WTC11 (cell line): ENCODE data around the gene EFHD1.

Experiments
- CTCF ChIP-seq: fragments of 200-600 bp; IDR thresholded peaks from 2 replicates; pipeline ENCODE4 v1.8.0; 2022; ENCODE audit warnings: antibody characterized with exemption
- FOXP1 ChIP-seq: sonication (generic); formaldehyde crosslinking; IDR thresholded peaks from 2 replicates; pipeline ENCODE4 v1.8.0; 2022; ENCODE audit warnings: missing genetic modification reagents, mild to moderate bottlenecking, moderate library complexity, borderline replicate concordance
- JUN ChIP-seq: sonication (generic); formaldehyde crosslinking; IDR thresholded peaks from 2 replicates; pipeline ENCODE4 v1.8.0; 2023; ENCODE audit warnings: mild to moderate bottlenecking, missing genetic modification reagents
- USF2 ChIP-seq: sonication (generic); formaldehyde crosslinking; IDR thresholded peaks from 2 replicates; pipeline ENCODE4 v1.8.1; 2023; ENCODE audit warnings: mild to moderate bottlenecking, missing genetic modification reagents, moderate library complexity

GRCh38 chr2:232587512-232587911 lies 45.9 kb upstream of the EFHD1 start:
- TF ChIP-seq JUN (CRISPR knock-in tag) (no peak), CTCF (no peak), FOXP1 (CRISPR knock-in tag) (no peak), USF2 (CRISPR knock-in tag) (no peak)
